Left ventricle myocardium inferior (tissue), 1 donor: ENCODE measurements around the gene STEAP3. TPM values are rescaled to one million over a fixed set of nuclear protein-coding genes. Genes with fewer than 3 reads are reported as not detected.

Source experiments
- DNase-seq: peaks from one replicate; pipeline ENCODE4 v3.0.0-alpha.2; 2020
- H3K27ac ChIP-seq: fragments of 200-600 bp; replicated peaks from 2 replicates; pipeline ENCODE4 v1.8.0; 2021
- H3K27me3 ChIP-seq: fragments of 200-600 bp; 2 replicates; pipeline ENCODE4 v1.8.0; 2021; ENCODE audit warnings: low read depth
- H3K36me3 ChIP-seq: fragments of 200-600 bp; 2 replicates; pipeline ENCODE4 v1.8.0; 2021
- H3K4me1 ChIP-seq: fragments of 200-600 bp; 2 replicates; pipeline ENCODE4 v1.8.0; 2021
- H3K4me3 ChIP-seq: fragments of 200-600 bp; 2 replicates; pipeline ENCODE4 v1.8.0; 2021; ENCODE audit warnings: mild to moderate bottlenecking, moderate library complexity
- H3K9me3 ChIP-seq: fragments of 200-600 bp; replicated peaks from 2 replicates; pipeline ENCODE4 v1.8.0; 2021
- intact Hi-C: fragments of 100-400 bp; cut with micrococcal nuclease; formaldehyde crosslinking; loops from one replicate; pipeline ENCODE4 v1.11.0; 2022
- total RNA-seq: library from RNA; stranded (reverse); fragmentation: NEBNext Ultra II Directional; extraction: Animal tissue kit (Norgen Biotek cat#: 25700); gene quantifications from one replicate; pipeline ENCODE4 v1.2.1, GENCODE V29; 2021
- TF ChIP-seq, protein P1 (sequence below): fragments of 200-600 bp; IDR thresholded peaks from 2 replicates; pipeline ENCODE4 v1.8.0; 2021; ENCODE audit warnings: antibody characterized with exemption, mild to moderate bottlenecking, borderline replicate concordance
- donor health status: DM: no; HTN: yes; CAD: no; lungs with severe emphysema.

STEAP3 gene
- total RNA-seq, 1 donor from 2014 or later = 7.1 TPM

DNA sequence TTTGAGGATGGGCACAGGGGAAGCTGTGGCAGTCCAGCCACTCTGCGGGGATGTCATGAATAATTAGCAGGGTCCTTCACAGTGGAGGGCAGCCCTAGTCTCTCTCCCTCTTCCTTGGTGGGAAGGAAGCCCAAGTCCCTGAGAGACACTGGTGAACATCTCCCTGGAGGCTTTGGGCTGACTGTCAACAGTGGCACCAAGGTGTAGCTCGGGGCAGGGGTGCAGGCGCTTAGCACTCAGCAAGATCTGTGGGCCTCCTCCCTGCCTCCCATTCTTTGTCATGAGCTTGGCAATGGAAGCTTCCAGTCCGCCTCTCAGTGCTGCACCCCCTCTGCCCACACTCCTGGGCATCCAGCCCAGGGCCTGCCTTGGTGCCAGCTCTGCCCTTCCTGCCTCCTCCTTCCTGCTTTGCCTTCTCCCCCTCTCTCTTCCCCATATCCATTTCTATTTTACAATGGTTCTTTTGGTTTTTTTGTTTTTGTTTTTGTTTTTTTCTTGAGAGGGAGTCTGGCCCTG lies 59.4 kb downstream of the STEAP3 start:
- Histone ChIP-seq H3K27me3 (no peaks in the 10 kb centered on the region), H3K27ac (peak overlapping the region; percentile 33), H3K36me3 (no peaks in the 10 kb centered on the region), H3K4me1 (peaks cover 22% of the 10 kb centered on the region), H3K4me3 (no peak overlapping the region), H3K9me3 (no peaks in the 10 kb centered on the region)
- DNase-seq = peak; percentile 60
- TF ChIP-seq, protein P1, sequence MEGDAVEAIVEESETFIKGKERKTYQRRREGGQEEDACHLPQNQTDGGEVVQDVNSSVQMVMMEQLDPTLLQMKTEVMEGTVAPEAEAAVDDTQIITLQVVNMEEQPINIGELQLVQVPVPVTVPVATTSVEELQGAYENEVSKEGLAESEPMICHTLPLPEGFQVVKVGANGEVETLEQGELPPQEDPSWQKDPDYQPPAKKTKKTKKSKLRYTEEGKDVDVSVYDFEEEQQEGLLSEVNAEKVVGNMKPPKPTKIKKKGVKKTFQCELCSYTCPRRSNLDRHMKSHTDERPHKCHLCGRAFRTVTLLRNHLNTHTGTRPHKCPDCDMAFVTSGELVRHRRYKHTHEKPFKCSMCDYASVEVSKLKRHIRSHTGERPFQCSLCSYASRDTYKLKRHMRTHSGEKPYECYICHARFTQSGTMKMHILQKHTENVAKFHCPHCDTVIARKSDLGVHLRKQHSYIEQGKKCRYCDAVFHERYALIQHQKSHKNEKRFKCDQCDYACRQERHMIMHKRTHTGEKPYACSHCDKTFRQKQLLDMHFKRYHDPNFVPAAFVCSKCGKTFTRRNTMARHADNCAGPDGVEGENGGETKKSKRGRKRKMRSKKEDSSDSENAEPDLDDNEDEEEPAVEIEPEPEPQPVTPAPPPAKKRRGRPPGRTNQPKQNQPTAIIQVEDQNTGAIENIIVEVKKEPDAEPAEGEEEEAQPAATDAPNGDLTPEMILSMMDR = no peak
- intact Hi-C loops = no loop called here

DNA sequence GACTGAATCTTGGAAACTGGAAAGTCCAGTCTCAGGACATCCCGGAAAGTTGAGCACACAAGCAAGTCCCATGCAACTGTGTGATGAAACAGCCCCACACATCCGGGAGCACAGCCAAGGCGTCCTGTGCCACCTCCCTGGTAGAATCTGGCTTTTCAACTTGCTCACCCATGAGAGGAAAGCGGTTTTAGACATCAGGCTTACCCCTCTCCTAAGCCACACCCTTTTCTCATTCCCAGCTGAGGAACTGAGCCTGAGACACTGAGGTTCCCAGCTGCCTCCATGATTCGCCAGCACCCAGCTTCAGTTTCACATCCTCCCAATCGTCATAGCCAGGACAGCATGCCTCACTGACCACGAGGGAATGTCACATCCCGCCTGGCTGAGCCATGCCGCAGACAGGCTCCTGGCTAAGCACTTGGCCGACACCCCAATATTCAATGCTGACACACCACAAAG lies 60.3 kb downstream of the STEAP3 start:
- Histone ChIP-seq H3K4me1 (peaks cover 22% of the 10 kb centered on the region), H3K36me3 (no peaks in the 10 kb centered on the region), H3K27me3 (no peaks in the 10 kb centered on the region), H3K27ac (peak overlapping the region; percentile 33), H3K4me3 (no peak overlapping the region), H3K9me3 (no peaks in the 10 kb centered on the region)
- peak; percentile 50 for DNase-seq
- intact Hi-C loops = no loop called here
- TF ChIP-seq, protein P1 = no peak

DNA sequence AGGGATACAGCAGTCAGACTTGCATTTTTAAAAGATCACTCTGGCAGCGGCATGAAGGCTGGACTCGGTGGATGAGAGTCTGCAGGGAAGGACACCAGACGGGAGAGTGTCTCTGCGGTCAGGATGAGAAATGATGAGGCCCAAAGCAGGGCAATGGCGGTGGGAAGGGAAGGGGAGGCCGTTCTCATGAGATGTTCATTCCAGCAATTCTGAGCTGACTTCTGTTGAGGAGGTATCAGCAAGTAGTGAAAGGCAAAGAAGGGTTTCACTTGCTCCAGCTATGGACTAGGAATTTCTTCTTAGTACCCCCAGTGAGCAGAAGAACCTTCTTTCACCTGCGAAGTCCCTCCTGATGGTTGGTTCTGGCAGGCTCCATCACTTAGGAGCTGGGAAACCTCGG lies 63.0 kb downstream of the STEAP3 start:
- no peak for DNase-seq
- TF ChIP-seq, protein P1 = no peak
- peaks cover 22% of the 10 kb centered on the region for H3K4me1 ChIP-seq
- intact Hi-C loops = no loop called here
- no peaks in the 10 kb centered on the region for H3K27me3 ChIP-seq
- no peaks in the 10 kb centered on the region for H3K36me3 ChIP-seq
- no peaks in the 10 kb centered on the region for H3K9me3 ChIP-seq
- no peak overlapping the region for H3K4me3 ChIP-seq
- H3K27ac ChIP-seq = no peak overlapping the region

DNA sequence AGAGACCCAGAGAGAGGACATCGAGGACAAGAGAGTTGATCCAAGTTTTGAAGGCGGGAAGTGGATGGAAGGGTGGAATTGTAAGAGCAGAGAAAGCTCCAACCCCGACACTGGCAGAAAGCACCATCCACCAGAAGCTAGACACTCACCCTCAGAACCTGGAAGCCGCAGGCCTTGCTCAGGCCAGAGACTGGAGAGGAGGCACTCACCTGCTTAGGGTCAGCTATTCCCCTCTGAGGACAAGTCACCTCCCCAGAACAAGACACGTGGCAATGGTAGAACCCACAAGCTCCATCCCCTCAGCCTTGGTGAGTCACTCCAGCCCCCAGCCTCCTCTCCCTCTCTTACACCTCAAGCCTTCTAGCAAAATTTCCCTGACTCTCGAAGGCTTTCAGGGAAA lies 64.9 kb downstream of the STEAP3 start:
- no peaks in the 10 kb centered on the region for H3K27me3 ChIP-seq
- H3K36me3 ChIP-seq = no peaks in the 10 kb centered on the region
- no peak overlapping the region for H3K4me3 ChIP-seq
- DNase-seq = no peak
- intact Hi-C loops = no loop called here
- H3K27ac ChIP-seq = no peak overlapping the region
- TF ChIP-seq, protein P1 = no peak
- peaks cover 13% of the 10 kb centered on the region for H3K4me1 ChIP-seq
- H3K9me3 ChIP-seq = no peaks in the 10 kb centered on the region

DNA sequence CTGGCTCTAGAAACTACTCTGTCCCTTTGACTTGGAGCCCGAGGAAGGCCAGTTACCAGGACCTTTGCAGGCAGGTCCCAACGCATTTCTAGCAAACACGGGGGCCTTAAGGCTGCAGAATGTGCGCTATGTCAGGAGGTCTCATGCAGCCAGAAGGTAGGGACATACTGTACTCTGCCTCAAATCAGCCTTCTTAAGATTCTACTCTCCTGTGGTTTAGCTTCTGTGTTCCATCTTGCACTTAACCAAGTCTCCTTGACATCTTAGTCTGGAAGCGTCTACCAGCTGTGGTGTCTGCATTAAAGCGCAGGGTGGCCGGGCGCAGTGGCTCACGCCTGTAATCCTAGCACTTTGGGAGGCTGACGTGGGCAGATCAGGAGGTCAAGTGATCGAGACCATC lies 65.5 kb downstream of the STEAP3 start:
- Histone ChIP-seq H3K27ac (no peak overlapping the region), H3K4me3 (no peak overlapping the region), H3K27me3 (no peaks in the 10 kb centered on the region), H3K9me3 (no peaks in the 10 kb centered on the region), H3K36me3 (no peaks in the 10 kb centered on the region), H3K4me1 (peaks cover 12% of the 10 kb centered on the region)
- intact Hi-C loops = no loop called here
- TF ChIP-seq, protein P1 = no peak
- DNase-seq = no peak
